Transverse colon (tissue), 4 donors: ENCODE results near the gene IPPK. TPM values are rescaled to one million over a fixed set of nuclear protein-coding genes. Genes with fewer than 3 reads are reported as not detected.

ENCODE experiments used
- DNase-seq: peaks from one replicate; pipeline ENCODE4 v3.0.0-alpha.2; 2019
- H3K27ac ChIP-seq, 4 donors: fragments of 200-600 bp; sonication (generic); 2 replicates each; pipeline ENCODE4 v1.5.1; 2016 to 2018; ENCODE audit warnings: inconsistent platforms in 4 of 4
- H3K27me3 ChIP-seq: fragments of 200-600 bp; sonication (generic); 2 replicates; pipeline ENCODE4 v1.5.1; 2017; ENCODE audit warnings: inconsistent platforms
- H3K36me3 ChIP-seq, 4 donors: fragments of 200-600 bp; sonication (generic); 2 replicates each; pipeline ENCODE4 v1.5.1; 2017 to 2019; ENCODE audit warnings: inconsistent platforms in 4 of 4
- H3K4me1 ChIP-seq, 4 donors: fragments of 200-600 bp; sonication (generic); 2 replicates each; pipeline ENCODE4 v1.5.1; 2017 to 2020; ENCODE audit warnings: inconsistent platforms in 4 of 4
- H3K4me3 ChIP-seq, 4 donors: fragments of 200-600 bp; sonication (generic); 1 replicate in 1 of 4; 2 replicates in 3 of 4; pipeline versions ENCODE4 v1.5.1 to v1.6.1; 2017 to 2019; ENCODE audit warnings: inconsistent platforms in 4 of 4
- H3K9me3 ChIP-seq, 2 donors: fragments of 200-600 bp; sonication (generic); 2 replicates each; pipeline ENCODE4 v1.5.1; 2017 to 2019; ENCODE audit warnings: inconsistent platforms in 2 of 2
- EP300 ChIP-seq: sonication (generic); formaldehyde crosslinking; IDR thresholded peaks from one replicate; pipeline ENCODE4 v1.6.1; 2017; ENCODE audit warnings: antibody characterized with exemption, low read depth
- POLR2A ChIP-seq: fragments of 450-650 bp; IDR thresholded peaks from one replicate; pipeline ENCODE4 v1.6.1; 2016; ENCODE audit warnings: antibody characterized with exemption, mild to moderate bottlenecking, moderate library complexity
- POLR2AphosphoS5 ChIP-seq, 3 donors: sonication (generic); formaldehyde crosslinking; IDR thresholded peaks; one replicate each; pipeline ENCODE4 v1.6.1; 2016; ENCODE audit warnings: antibody characterized with exemption in 3 of 3
- WGBS, 2 donors: methylation state at CpG; one replicate each; pipeline ENCODE4 v1.1.5; 2018; ENCODE audit warnings: low coverage in 1 of 2; 5-methylcytosine and 5-hydroxymethylcytosine counted together
- in situ Hi-C, 4 donors: fragments of 200-750 bp; cut with MboI; loops; one replicate each; pipeline versions ENCODE4 v1.15.0 to v1.15.1; 2017; ENCODE audit warnings: low sequenced_read_pairs in 3 of 4, low pct_ligation_motif_present in 1 of 4, low pct_unique_long_range_greater_than_20kb in 1 of 4
- intact Hi-C: fragments of 100-400 bp; cut with DNase I; formaldehyde crosslinking; loops from one replicate; pipeline ENCODE4 v1.15.1; 2023; ENCODE audit warnings: low total_unique reads
- total RNA-seq, 4 donors: library from RNA; depleted of rRNA; stranded (reverse); fragments of >200 nt; gene quantifications; one replicate each; pipeline ENCODE4 v1.1.0, GENCODE V29; 2016
- TF ChIP-seq, protein P1 (sequence below), 5 experiments: fragments of 200-600 bp in 3 of 5; fragments of 450-650 bp in 2 of 5; sonication (generic) in 3 of 5; IDR thresholded peaks; 1 replicate in 2 of 5; 2 replicates in 3 of 5; pipeline ENCODE4 v1.5.1; 2016 to 2017; ENCODE audit warnings: antibody characterized with exemption in 5 of 5, inconsistent platforms in 3 of 5, mild to moderate bottlenecking in 2 of 5, moderate library complexity in 1 of 5

Gene IPPK
- total RNA-seq, 4 donors from 2014 or later, result 6.2 to 12.2 (median 10.1) TPM

DNA sequence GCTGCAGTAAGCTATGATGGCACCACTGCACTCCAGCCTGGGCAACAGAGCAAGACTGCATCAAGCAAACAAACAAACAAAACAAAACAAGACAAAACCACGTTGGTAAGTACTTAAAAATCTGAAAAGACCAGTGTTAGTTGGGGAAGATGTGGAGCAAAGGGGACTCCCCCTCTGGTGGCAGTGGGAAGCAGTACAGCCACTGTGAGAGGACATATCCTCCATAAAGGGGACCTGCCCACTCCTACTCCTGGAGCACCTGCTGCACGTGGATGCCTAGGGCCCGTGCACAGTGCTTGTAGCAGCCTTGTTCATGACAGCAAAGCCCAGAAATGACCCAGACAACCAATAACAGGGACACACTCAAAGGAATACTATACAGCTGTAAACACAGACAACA lies 17.0 kb upstream of the IPPK start:
- TF ChIP-seq, protein P1, sequence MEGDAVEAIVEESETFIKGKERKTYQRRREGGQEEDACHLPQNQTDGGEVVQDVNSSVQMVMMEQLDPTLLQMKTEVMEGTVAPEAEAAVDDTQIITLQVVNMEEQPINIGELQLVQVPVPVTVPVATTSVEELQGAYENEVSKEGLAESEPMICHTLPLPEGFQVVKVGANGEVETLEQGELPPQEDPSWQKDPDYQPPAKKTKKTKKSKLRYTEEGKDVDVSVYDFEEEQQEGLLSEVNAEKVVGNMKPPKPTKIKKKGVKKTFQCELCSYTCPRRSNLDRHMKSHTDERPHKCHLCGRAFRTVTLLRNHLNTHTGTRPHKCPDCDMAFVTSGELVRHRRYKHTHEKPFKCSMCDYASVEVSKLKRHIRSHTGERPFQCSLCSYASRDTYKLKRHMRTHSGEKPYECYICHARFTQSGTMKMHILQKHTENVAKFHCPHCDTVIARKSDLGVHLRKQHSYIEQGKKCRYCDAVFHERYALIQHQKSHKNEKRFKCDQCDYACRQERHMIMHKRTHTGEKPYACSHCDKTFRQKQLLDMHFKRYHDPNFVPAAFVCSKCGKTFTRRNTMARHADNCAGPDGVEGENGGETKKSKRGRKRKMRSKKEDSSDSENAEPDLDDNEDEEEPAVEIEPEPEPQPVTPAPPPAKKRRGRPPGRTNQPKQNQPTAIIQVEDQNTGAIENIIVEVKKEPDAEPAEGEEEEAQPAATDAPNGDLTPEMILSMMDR (IDR thresholded peaks at IDR 0.05), result no peak
- TF ChIP-seq EP300 (no peak), POLR2A (no peak), POLR2AphosphoS5 (IDR thresholded peaks at IDR 0.05) (no peak)
- Histone ChIP-seq H3K27ac (no peak overlapping the region), H3K4me1 (no peaks in the 10 kb centered on the region), H3K27me3 (no peaks in the 10 kb centered on the region), H3K36me3 (no peaks in the 10 kb centered on the region), H3K9me3 (peaks cover 0 to 14% of the 10 kb centered on the region in 2 donors), H3K4me3 (no peak overlapping the region)
- 39 to 45% methylated on average over 2 to 3 of the region's 3 CpGs for WGBS, 2 donors
- in situ Hi-C loops, result no loop called here
- intact Hi-C loops, result no loop called here
- no peak for DNase-seq

DNA sequence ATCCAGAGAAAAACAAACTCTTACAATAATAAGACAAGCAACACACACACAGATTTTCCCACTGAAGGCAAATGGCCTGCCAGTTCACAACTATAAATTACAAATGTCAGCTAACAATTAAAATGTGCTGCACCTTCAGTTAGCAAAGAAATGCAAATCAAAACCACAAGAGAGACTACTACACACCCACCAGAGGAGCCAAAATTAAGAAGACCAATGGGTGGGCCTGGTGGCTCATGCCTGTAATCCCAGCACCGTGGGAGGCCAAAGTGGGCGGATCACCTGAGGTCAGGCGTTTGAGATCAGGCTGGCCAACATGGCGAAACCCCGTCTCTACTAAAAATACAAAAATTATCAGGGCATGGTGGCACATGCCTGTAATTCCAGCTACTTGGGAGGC lies 15.1 kb upstream of the IPPK start:
- Histone ChIP-seq H3K4me1 (no peaks in the 10 kb centered on the region), H3K9me3 (peaks cover 0 to 3% of the 10 kb centered on the region in 2 donors)
- in situ Hi-C loops, result no loop called here

DNA sequence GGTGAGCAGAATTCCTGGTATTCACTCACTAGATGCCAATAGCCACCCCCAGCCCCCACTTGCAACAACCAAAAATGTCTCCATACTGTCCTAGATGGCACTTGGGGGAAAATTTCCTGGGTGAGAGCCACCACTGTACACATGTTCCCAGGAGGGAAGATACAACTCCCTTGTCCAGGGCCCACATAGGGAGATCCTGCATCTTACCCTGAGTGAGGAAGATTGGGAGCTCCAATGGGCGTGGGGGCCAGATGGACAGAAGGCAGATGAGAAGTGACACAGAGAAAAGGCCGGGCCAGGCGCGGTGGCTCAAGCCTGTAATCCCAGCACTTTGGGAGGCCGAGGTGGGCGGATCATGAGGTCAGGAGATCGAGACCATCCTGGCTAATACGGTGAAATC lies 12.3 kb upstream of the IPPK start:
- Histone ChIP-seq H3K36me3 (no peaks in the 10 kb centered on the region), H3K9me3 (no peaks in the 10 kb centered on the region), H3K4me1 (no peaks in the 10 kb centered on the region), H3K27ac (no peak overlapping the region), H3K4me3 (no peak overlapping the region), H3K27me3 (no peaks in the 10 kb centered on the region)
- intact Hi-C loops, result no loop called here
- TF ChIP-seq POLR2A (no peak), POLR2AphosphoS5 (IDR thresholded peaks at IDR 0.05) (no peak), EP300 (no peak)
- TF ChIP-seq, protein P1 (IDR thresholded peaks at IDR 0.05), result no peak
- 97 to 100% methylated on average over 4 to 8 of the region's 8 CpGs for WGBS, 2 donors
- in situ Hi-C loops, result no loop called here
- no peak for DNase-seq

More for the DNA sequence above, 15.1 kb upstream of the IPPK start:
- no peak overlapping the region for H3K27ac ChIP-seq
- H3K27me3 ChIP-seq, result no peaks in the 10 kb centered on the region
- no peak for TF ChIP-seq EP300
- no peak overlapping the region for H3K4me3 ChIP-seq
- H3K36me3 ChIP-seq, result no peaks in the 10 kb centered on the region
- 70 to 87% methylated on average over 2 to 5 of the region's 5 CpGs for WGBS, 2 donors
- no peak for DNase-seq
- intact Hi-C loops, result no loop called here

GRCh38 chr9:92680166-92681119 lies 10.5 kb upstream of the IPPK start:
- 81% methylated on average over 12 of the region's 12 CpGs; no CpG with 5 or more reads in 1 of the 2 donors for WGBS, 2 donors
- intact Hi-C loops (no loop called here), in situ Hi-C loops (no loop called here)
- Histone ChIP-seq H3K4me3 (no peak overlapping the region), H3K4me1 (no peaks in the 10 kb centered on the region), H3K9me3 (no peaks in the 10 kb centered on the region), H3K27me3 (no peaks in the 10 kb centered on the region), H3K36me3 (no peaks in the 10 kb centered on the region), H3K27ac (no peak overlapping the region)
- DNase-seq, result no peak
- TF ChIP-seq POLR2AphosphoS5 (IDR thresholded peaks at IDR 0.05), result no peak
- TF ChIP-seq EP300, result no peak
- TF ChIP-seq, protein P1 (IDR thresholded peaks at IDR 0.05), result no peak
- no peak for TF ChIP-seq POLR2A
